ENCODE results near the gene CLDN18.

CLDN18 gene

DNA sequence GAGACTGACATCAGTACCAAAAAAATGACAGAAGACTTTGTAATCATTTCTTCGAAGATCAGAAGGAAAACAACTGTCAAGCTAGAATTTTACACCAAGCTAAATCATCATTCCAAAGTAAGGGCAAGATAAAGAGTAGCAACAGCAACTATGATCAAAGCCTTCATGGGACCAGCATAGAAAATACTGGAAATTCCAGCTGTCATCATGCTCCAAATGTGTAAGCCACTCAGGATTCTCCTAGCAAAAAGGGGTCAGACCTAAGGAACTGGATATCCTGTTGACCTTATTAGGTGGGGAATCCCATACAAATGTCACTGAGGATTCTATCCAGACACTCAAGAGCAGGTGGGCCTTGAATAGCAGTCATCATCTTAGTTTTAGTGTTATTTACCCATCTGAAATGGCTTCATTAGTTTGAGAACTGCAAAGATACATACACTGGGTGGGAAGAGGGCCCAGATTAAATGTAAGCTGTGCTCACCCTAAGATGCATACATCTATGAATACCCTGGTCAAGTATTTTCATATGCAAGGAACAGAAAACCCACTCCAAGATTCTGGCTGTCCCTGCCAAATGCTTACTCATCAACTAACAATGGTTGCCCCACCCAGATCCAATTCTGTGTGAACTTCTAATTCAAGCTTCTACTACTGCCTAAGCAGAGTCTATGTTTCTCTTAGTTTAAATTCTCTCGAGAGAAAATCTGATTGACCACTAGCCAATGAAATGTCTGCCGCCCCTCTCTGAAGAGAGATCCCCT is 33.5 kb downstream of the CLDN18 start:
- POLR2A ChIA-PET = no interaction called here
- no peak for DNase-seq (ENCODE audit: extremely low spot score)
- CTCF ChIA-PET = interaction anchor here (0.6 kb wide), 1 partner anchor 351 kb away, joined by 3 read pairs; no protein-coding TSS in a partner anchor
- TF ChIP-seq HDGF (IDR thresholded peaks at IDR 0.05; ENCODE audit: borderline replicate concordance) = no peak
- TF ChIP-seq LEF1 (IDR thresholded peaks at IDR 0.05; ENCODE audit: borderline replicate concordance) = no peak
- TF ChIP-seq SP1 (IDR thresholded peaks at IDR 0.05) = no peak

DNA sequence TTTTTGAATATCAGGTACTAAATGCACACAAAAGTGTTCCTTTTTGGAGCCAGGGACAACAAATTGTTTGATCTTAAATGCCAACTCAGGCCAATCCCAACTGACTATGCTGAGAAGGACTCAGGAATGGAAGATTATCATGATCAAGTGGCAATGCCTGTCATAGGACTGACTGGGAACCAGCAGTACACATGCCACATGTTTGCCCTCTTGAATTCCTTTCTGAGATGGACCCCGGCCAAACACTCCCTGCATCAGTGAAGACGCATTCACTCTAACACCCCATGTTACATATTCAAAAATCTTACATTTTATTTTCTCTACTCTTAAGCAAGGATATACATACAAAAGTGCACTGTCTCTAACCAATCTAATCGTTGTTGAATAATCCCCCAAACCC is 36.1 kb downstream of the CLDN18 start:
- DNase-seq (ENCODE audit: extremely low spot score) = no peak
- TF ChIP-seq ZNF384 (IDR thresholded peaks at IDR 0.05) = no peak
- no peak for TF ChIP-seq LEF1 (IDR thresholded peaks at IDR 0.05; ENCODE audit: borderline replicate concordance)
- no peak for TF ChIP-seq BHLHE40 (IDR thresholded peaks at IDR 0.05; ENCODE audit: borderline replicate concordance)
- TF ChIP-seq FOXA1 (IDR thresholded peaks at IDR 0.05) = no peak
- TF ChIP-seq ELF4 (IDR thresholded peaks at IDR 0.05) = no peak
- POLR2A ChIA-PET = no interaction called here
- CTCF ChIA-PET = no interaction called here

DNA sequence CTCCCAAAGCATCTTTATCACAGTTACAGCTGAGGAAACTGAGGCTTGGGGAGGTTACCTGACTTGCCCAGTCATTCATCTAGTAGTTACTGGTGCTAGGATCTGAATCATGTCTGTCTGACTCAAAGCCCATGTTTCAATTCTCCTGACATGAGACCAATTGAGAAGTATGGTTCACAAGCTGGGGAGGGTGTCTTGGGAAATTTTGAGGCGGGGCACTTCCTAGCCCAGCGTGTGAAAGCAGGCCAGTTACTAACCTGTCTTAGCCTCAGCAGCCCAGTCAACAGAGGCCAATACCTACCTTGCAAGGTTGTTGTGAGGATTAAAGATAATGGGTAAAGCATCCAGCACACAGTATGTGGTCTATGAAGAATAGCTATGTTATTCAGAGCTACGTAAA is 37.0 kb downstream of the CLDN18 start:
- TF ChIP-seq SUZ12 (IDR thresholded peaks at IDR 0.05) (no peak), ELF4 (IDR thresholded peaks at IDR 0.05) (no peak), ARNT (IDR thresholded peaks at IDR 0.05) (no peak), TARDBP (IDR thresholded peaks at IDR 0.05) (no peak), L3MBTL2 (conservative IDR thresholded peaks at IDR 0.05) (no peak), HDGF (IDR thresholded peaks at IDR 0.05; ENCODE audit: borderline replicate concordance) (no peak), FOXK2 (IDR thresholded peaks at IDR 0.05) (no peak), SP1 (IDR thresholded peaks at IDR 0.05) (no peak), LEF1 (IDR thresholded peaks at IDR 0.05; ENCODE audit: borderline replicate concordance) (no peak)
- POLR2A ChIA-PET = no interaction called here
- CTCF ChIA-PET = no interaction called here
- DNase-seq (ENCODE audit: extremely low spot score) = no peak

DNA sequence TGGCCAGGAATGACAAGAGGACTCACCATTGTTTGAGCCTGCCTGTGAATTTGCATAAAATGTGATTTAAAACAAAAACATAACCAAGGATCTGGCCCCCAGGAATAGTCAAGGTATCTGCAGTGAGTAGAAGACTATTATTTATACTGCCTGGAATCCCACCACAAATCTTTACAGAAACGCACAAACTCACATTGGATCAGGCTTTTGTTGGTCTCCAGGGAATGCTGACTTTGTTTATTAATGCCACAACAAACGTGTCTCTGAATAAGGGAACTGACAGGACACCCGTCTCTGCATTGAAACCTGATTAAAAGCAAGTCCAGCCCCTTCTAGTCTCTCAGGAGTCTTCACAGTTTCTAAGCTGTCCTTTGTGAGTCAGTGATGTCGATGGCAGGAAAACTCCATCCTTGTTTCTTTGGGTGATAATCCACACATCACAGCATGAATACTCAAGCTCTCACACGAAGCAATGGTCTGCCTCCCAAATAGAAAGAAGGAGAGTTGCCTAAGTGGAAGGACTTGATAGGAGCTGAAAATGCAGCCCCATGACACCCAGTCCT is 37.7 kb downstream of the CLDN18 start:
- no peak for DNase-seq (ENCODE audit: extremely low spot score)
- no peak for TF ChIP-seq L3MBTL2 (conservative IDR thresholded peaks at IDR 0.05)
- no peak for TF ChIP-seq ARNT (IDR thresholded peaks at IDR 0.05)
- no peak for TF ChIP-seq FOXA1 (IDR thresholded peaks at IDR 0.05)
- no peak for TF ChIP-seq CTBP1 (IDR thresholded peaks at IDR 0.05; ENCODE audit: borderline replicate concordance)
- TF ChIP-seq SUZ12 (IDR thresholded peaks at IDR 0.05) = no peak
- no peak for TF ChIP-seq LEF1 (IDR thresholded peaks at IDR 0.05; ENCODE audit: borderline replicate concordance)
- no peak for TF ChIP-seq HDGF (IDR thresholded peaks at IDR 0.05; ENCODE audit: borderline replicate concordance)
- TF ChIP-seq NFRKB (IDR thresholded peaks at IDR 0.05) = no peak
- no peak for TF ChIP-seq ZNF384 (IDR thresholded peaks at IDR 0.05)
- TF ChIP-seq SP1 (IDR thresholded peaks at IDR 0.05) = no peak
- no peak for TF ChIP-seq FOXM1 (IDR thresholded peaks at IDR 0.05; ENCODE audit: borderline replicate concordance)
- TF ChIP-seq TARDBP (IDR thresholded peaks at IDR 0.05) = no peak
- TF ChIP-seq BHLHE40 (IDR thresholded peaks at IDR 0.05; ENCODE audit: borderline replicate concordance) = no peak
- TF ChIP-seq ELF4 (IDR thresholded peaks at IDR 0.05) = no peak
- no peak for TF ChIP-seq FOXK2 (IDR thresholded peaks at IDR 0.05)
- TF ChIP-seq, protein P1, sequence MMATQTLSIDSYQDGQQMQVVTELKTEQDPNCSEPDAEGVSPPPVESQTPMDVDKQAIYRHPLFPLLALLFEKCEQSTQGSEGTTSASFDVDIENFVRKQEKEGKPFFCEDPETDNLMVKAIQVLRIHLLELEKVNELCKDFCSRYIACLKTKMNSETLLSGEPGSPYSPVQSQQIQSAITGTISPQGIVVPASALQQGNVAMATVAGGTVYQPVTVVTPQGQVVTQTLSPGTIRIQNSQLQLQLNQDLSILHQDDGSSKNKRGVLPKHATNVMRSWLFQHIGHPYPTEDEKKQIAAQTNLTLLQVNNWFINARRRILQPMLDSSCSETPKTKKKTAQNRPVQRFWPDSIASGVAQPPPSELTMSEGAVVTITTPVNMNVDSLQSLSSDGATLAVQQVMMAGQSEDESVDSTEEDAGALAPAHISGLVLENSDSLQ (IDR thresholded peaks at IDR 0.05) = no peak
- ChIA-PET CTCF (no interaction called here), POLR2A (no interaction called here)

DNA sequence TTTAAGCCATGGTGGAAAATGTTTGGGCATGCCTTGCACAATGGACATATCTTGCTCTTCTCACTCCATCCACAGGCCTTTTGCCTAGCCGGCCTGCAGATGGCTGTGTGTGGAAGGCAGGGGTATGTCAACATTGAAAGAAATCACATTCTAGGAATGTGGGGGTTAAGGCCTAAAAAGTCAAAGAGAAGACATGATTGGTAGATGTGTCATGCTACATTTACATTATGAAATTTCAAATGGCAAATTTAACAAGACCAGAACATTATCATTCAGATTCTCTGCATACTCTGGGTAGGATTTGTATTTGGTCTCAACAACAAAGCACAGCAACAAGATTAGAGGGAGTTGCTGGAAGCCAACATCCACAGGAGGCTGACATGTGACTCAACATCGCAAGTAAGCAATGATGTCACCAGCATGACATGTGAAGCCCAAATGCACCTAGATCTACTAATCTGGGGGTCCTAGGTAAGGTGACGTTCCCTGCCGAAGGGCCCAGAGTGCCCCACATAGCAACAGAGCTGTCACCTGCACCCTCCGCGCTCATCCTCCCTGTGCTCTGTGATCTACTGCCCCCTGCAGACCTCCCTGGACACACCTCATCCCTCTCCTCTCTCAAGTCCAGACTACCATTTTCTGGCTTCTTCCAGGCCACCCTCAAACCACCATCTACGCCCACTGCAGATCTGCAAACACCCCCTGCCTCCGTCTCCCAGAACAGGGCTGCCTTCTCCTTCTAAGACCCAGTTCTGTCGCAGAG is 39.4 kb downstream of the CLDN18 start:
- TF ChIP-seq FOXM1 (IDR thresholded peaks at IDR 0.05; ENCODE audit: borderline replicate concordance) (no peak), LEF1 (IDR thresholded peaks at IDR 0.05; ENCODE audit: borderline replicate concordance) (no peak), HDGF (IDR thresholded peaks at IDR 0.05; ENCODE audit: borderline replicate concordance) (no peak), BHLHE40 (IDR thresholded peaks at IDR 0.05; ENCODE audit: borderline replicate concordance) (no peak), SUZ12 (IDR thresholded peaks at IDR 0.05) (no peak), NFRKB (IDR thresholded peaks at IDR 0.05) (no peak), ELF4 (IDR thresholded peaks at IDR 0.05) (no peak), L3MBTL2 (conservative IDR thresholded peaks at IDR 0.05) (no peak), SP1 (IDR thresholded peaks at IDR 0.05) (no peak), ARNT (IDR thresholded peaks at IDR 0.05) (no peak), FOXK2 (IDR thresholded peaks at IDR 0.05) (no peak), CTBP1 (IDR thresholded peaks at IDR 0.05; ENCODE audit: borderline replicate concordance) (no peak), FOXA1 (IDR thresholded peaks at IDR 0.05) (no peak), ZNF384 (IDR thresholded peaks at IDR 0.05) (no peak), TARDBP (IDR thresholded peaks at IDR 0.05) (no peak)
- TF ChIP-seq, protein P1 (IDR thresholded peaks at IDR 0.05) = no peak
- ChIA-PET CTCF (no interaction called here), POLR2A (no interaction called here)
- no peak for DNase-seq (ENCODE audit: extremely low spot score)
